H1 (cell line): Measurements from ENCODE around the gene ARHGAP6. TPM values are rescaled to one million over a fixed set of nuclear protein-coding genes. Genes with fewer than 3 reads are reported as not detected.

Experiments
- CTCF ChIA-PET: fragments of 300-600 bp; sonication (Branson Sonifier 250); formaldehyde crosslinking; loops from one replicate; lab custom pipeline; 2021; ENCODE audit not compliant: partially characterized antibody; lab: Charles Lee
- POLR2A ChIA-PET: fragments of 300-600 bp; sonication (Branson Sonifier 250); formaldehyde crosslinking; loops from one replicate; lab custom pipeline; 2021; ENCODE audit warnings: inconsistent platforms; ENCODE audit not compliant: partially characterized antibody; lab: Charles Lee
- DNase-seq, 2 experiments: peaks; one replicate each; pipeline versions ENCODE4 v3.0.0 to v3.0.0-alpha.2; 2010 to 2022; ENCODE audit warnings: low spot score in 2 of 2, low read depth in 1 of 2, mixed read lengths in 1 of 2
- FAIRE-seq: peaks from 2 replicates; lab custom pipeline; 2011; peaks lifted over from hg19 to GRCh38; lab: Jason Lieb, UNC
- H2AFZ ChIP-seq: 2 replicates; pipeline ENCODE4 v1.8.1; 2012; ENCODE audit warnings: low read length, inconsistent platforms
- H2AK5ac ChIP-seq: 2 replicates; pipeline ENCODE4 v1.6.1; 2013; ENCODE audit warnings: low read depth, low read length
- H2BK120ac ChIP-seq: replicated peaks from 2 replicates; pipeline ENCODE3; 2013; ENCODE audit warnings: low read depth, low read length, inconsistent platforms
- H2BK12ac ChIP-seq: 2 replicates; pipeline ENCODE4 v1.6.1; 2013; ENCODE audit warnings: low read depth, low read length
- H2BK15ac ChIP-seq: 2 replicates; pipeline ENCODE4 v1.6.1; 2013; ENCODE audit warnings: low read length
- H2BK20ac ChIP-seq: 2 replicates; pipeline ENCODE4 v1.6.1; 2013; ENCODE audit warnings: low read length
- H2BK5ac ChIP-seq: 2 replicates; pipeline ENCODE4 v1.6.1; 2013; ENCODE audit warnings: low read depth, low read length
- H3K14ac ChIP-seq: 2 replicates; pipeline ENCODE4 v1.6.1; 2013; ENCODE audit warnings: inconsistent platforms; ENCODE audit not compliant: insufficient read length
- H3K18ac ChIP-seq: 2 replicates; pipeline ENCODE4 v1.6.1; 2013; ENCODE audit warnings: low read length; ENCODE audit errors: extremely low read depth
- H3K23ac ChIP-seq: 2 replicates; pipeline ENCODE4 v1.6.1; 2013; ENCODE audit warnings: inconsistent platforms; ENCODE audit not compliant: insufficient read length
- H3K23me2 ChIP-seq: 2 replicates; pipeline ENCODE4 v1.6.1; 2013; ENCODE audit warnings: low read depth, low read length
- H3K27ac ChIP-seq: 2 replicates; pipeline ENCODE4 v1.6.1; 2011; ENCODE audit warnings: low read depth, low read length, inconsistent platforms
- H3K27me3 ChIP-seq, 4 experiments: replicated peaks in 1 of 4; 1 replicate in 1 of 4; 2 replicates in 3 of 4; pipeline versions ENCODE4 v1.6.1 to v1.8.1; 2011 to 2013; ENCODE audit warnings: low read length in 3 of 4, mild to moderate bottlenecking in 3 of 4, inconsistent platforms in 2 of 4, mixed read lengths in 2 of 4, moderate library complexity in 1 of 4; ENCODE audit not compliant: control insufficient read depth in 3 of 4, insufficient read depth in 3 of 4; ENCODE audit errors: extremely low read depth in 1 of 4
- H3K36me3 ChIP-seq, 4 experiments: 2 replicates each; pipeline versions ENCODE4 v1.6.1 to v1.8.1; 2011 to 2013; ENCODE audit warnings: mild to moderate bottlenecking in 4 of 4, low read length in 3 of 4, moderate library complexity in 2 of 4, control low read depth in 1 of 4, inconsistent platforms in 1 of 4; ENCODE audit not compliant: insufficient read depth in 4 of 4, control insufficient read depth in 2 of 4
- H3K4ac ChIP-seq: replicated peaks from 2 replicates; pipeline ENCODE3; 2013; ENCODE audit warnings: low read length, low read depth, mixed read lengths, inconsistent platforms; ENCODE audit not compliant: insufficient read length
- H3K4me1 ChIP-seq, 4 experiments: replicated peaks in 1 of 4; 1 replicate in 1 of 4; 2 replicates in 3 of 4; pipeline versions ENCODE4 v1.6.1 to v1.8.1; 2011 to 2013; ENCODE audit warnings: low read length in 3 of 4, inconsistent platforms in 2 of 4, mixed read lengths in 1 of 4; ENCODE audit not compliant: insufficient read depth in 4 of 4, control insufficient read depth in 3 of 4
- H3K4me2 ChIP-seq, 2 experiments: 2 replicates each; pipeline versions ENCODE4 v1.6.1 to v1.8.1; 2011 to 2013; ENCODE audit warnings: low read depth in 2 of 2, low read length in 2 of 2, control low read depth in 1 of 2, inconsistent platforms in 1 of 2, mild to moderate bottlenecking in 1 of 2; ENCODE audit not compliant: insufficient read depth in 1 of 2
- H3K4me3 ChIP-seq, 4 experiments: fragments of 200-600, 300-600 bp in 1 of 4; sonication (generic), shearing (Covaris generic), sonication (Bioruptor Twin) in 1 of 4; 2 replicates each; pipeline versions ENCODE4 v1.5.1 to v1.8.1; 2011 to 2016; ENCODE audit warnings: low read length in 4 of 4, low read depth in 3 of 4, control low read depth in 2 of 4, inconsistent platforms in 2 of 4, mild to moderate bottlenecking in 2 of 4, mixed read lengths in 1 of 4, moderate library complexity in 1 of 4; ENCODE audit not compliant: insufficient read depth in 2 of 4; ENCODE audit errors: extremely low read depth in 1 of 4
- H3K56ac ChIP-seq: replicated peaks from 2 replicates; pipeline ENCODE3; 2013; ENCODE audit warnings: low read depth, mild to moderate bottlenecking, mixed read lengths, low read length, inconsistent platforms; ENCODE audit not compliant: insufficient read length
- H3K79me1 ChIP-seq: 2 replicates; pipeline ENCODE4 v1.6.1; 2013; ENCODE audit warnings: low read depth, low read length, control low read depth
- H3K79me2 ChIP-seq, 2 experiments: 2 replicates each; pipeline versions ENCODE4 v1.6.1 to v1.8.1; 2012 to 2013; ENCODE audit warnings: low read length in 2 of 2, mild to moderate bottlenecking in 2 of 2, inconsistent platforms in 1 of 2; ENCODE audit not compliant: insufficient read depth in 2 of 2, control insufficient read depth in 1 of 2
- H3K9ac ChIP-seq, 4 experiments: replicated peaks in 1 of 4; 1 replicate in 1 of 4; 2 replicates in 3 of 4; pipeline versions ENCODE4 v1.6.1 to v1.8.1; 2011 to 2013; ENCODE audit warnings: low read depth in 3 of 4, low read length in 3 of 4, control low read depth in 2 of 4, mild to moderate bottlenecking in 2 of 4, moderate library complexity in 2 of 4, inconsistent platforms in 1 of 4; ENCODE audit errors: extremely low read depth in 1 of 4
- H3K9me3 ChIP-seq, 2 experiments: 2 replicates each; pipeline versions ENCODE4 v1.6.1 to v1.8.1; 2012 to 2013; ENCODE audit warnings: mild to moderate bottlenecking in 2 of 2, moderate library complexity in 2 of 2, control low read depth in 1 of 2, inconsistent platforms in 1 of 2, low read depth in 1 of 2, low read length in 1 of 2, mixed read lengths in 1 of 2; ENCODE audit not compliant: insufficient read depth in 2 of 2
- H4K20me1 ChIP-seq, 2 experiments: replicated peaks in 1 of 2; 2 replicates each; pipeline versions ENCODE3 to v1.8.1; 2011 to 2013; ENCODE audit warnings: inconsistent platforms in 2 of 2, low read length in 2 of 2, mild to moderate bottlenecking in 1 of 2; ENCODE audit not compliant: insufficient read depth in 2 of 2, control insufficient read depth in 1 of 2
- H4K5ac ChIP-seq: 2 replicates; pipeline ENCODE4 v1.6.1; 2013; ENCODE audit warnings: low read length, low read depth, mixed read lengths, inconsistent platforms; ENCODE audit not compliant: insufficient read length
- H4K8ac ChIP-seq: 2 replicates; pipeline ENCODE4 v1.8.0; 2013; ENCODE audit warnings: mild to moderate bottlenecking, moderate library complexity, low read length, inconsistent platforms; ENCODE audit not compliant: insufficient read depth; ENCODE audit errors: extremely low read depth
- H4K91ac ChIP-seq: replicated peaks from 2 replicates; pipeline ENCODE3; 2013; ENCODE audit warnings: low read length, mixed read lengths, inconsistent platforms; ENCODE audit not compliant: insufficient read length
- ASH2L ChIP-seq: fragments of 200-600, 300-600 bp; sonication (generic); IDR thresholded peaks from one replicate; pipeline ENCODE4 v1.7.1; 2017; ENCODE audit warnings: low read length
- CEBPB ChIP-seq: IDR thresholded peaks from 2 replicates; pipeline ENCODE4 v1.6.1; 2012; ENCODE audit warnings: low read depth, low read length
- EGR1 ChIP-seq: IDR thresholded peaks from 2 replicates; pipeline ENCODE4 v1.6.1; 2011; ENCODE audit warnings: low read depth, low read length, borderline replicate concordance
- EP300 ChIP-seq, 2 experiments: IDR thresholded peaks; 1 replicate in 1 of 2; 2 replicates in 1 of 2; pipeline ENCODE4 v1.6.1; 2011 to 2012; ENCODE audit warnings: low read depth in 2 of 2, low read length in 2 of 2, mild to moderate bottlenecking in 2 of 2, borderline replicate concordance in 1 of 2, inconsistent platforms in 1 of 2, moderate library complexity in 1 of 2
- GABPA ChIP-seq: IDR thresholded peaks from 2 replicates; pipeline ENCODE4 v1.6.1; 2011; ENCODE audit warnings: mild to moderate bottlenecking, low read length, moderate library complexity, borderline replicate concordance; ENCODE audit not compliant: insufficient read depth
- HDAC6 ChIP-seq: IDR thresholded peaks from one replicate; pipeline ENCODE4 v1.7.1; 2012; ENCODE audit warnings: low read depth, mild to moderate bottlenecking, inconsistent platforms, low read length, moderate library complexity
- KDM1A ChIP-seq: fragments of 200-600, 300-600 bp; sonication (generic); IDR thresholded peaks from 2 replicates; pipeline ENCODE4 v1.7.1; 2016; ENCODE audit warnings: mild to moderate bottlenecking, low read length, borderline replicate concordance
- YY1 ChIP-seq: IDR thresholded peaks from 2 replicates; pipeline ENCODE4 v1.6.1; 2011; ENCODE audit warnings: low read depth, mild to moderate bottlenecking, low read length
- WGBS, 2 experiments: shearing (Covaris generic) in 1 of 2; methylation state at CpG; one replicate each; pipeline versions ENCODE4 v1.1.6 to v1.1.7; 2013 to 2015; ENCODE audit warnings: low lambda C conversion rate in 2 of 2, mixed read lengths in 2 of 2, inconsistent platforms in 1 of 2, low coverage in 1 of 2, missing lambda C conversion rate in 1 of 2; ENCODE audit not compliant: insufficient replicate concordance in 2 of 2, insufficient coverage in 1 of 2, insufficient read length in 1 of 2; ENCODE audit errors: extremely low coverage in 1 of 2, missing lambda C conversion rate in 1 of 2; 5-methylcytosine and 5-hydroxymethylcytosine counted together
- polyA plus RNA-seq, 7 experiments: library from polyadenylated mRNA; depleted of rRNA in 3 of 7; stranded (reverse) in 5 of 7; unstranded in 2 of 7; fragments of >200 nt in 5 of 7; fragments of 200-250 nt in 2 of 7; gene quantifications; 1 replicate in 5 of 7; 2 replicates in 1 of 7; 4 replicates in 1 of 7; pipeline versions ENCODE4 v1.2.1 to v1.2.3, GENCODE V29; 2011 to 2013; ENCODE audit warnings: missing spikeins in 2 of 7, mixed read lengths in 2 of 7
- total RNA-seq: library from RNA; stranded (reverse); fragmentation: NEBNext Ultra II Directional; extraction: Animal tissue kit (Norgen Biotek cat#: 25700); gene quantifications from 2 replicates; pipeline ENCODE4 v1.2.1, GENCODE V29; 2021

The ARHGAP6 gene
- total and polyA plus RNA-seq, 2 of the 8 experiments (the other 6 are each of a cell fraction or from before 2014, with no cell fraction given) = 0.35 to 0.82 TPM

GRCh38 chrX:11546917-11547316 lies 118.8 kb downstream of the ARHGAP6 start:
- Histone ChIP-seq H3K4ac (no peak overlapping the region), H4K91ac (no peak overlapping the region), H3K9me3 (no peaks in the 10 kb centered on the region), H3K36me3 (no peaks in the 10 kb centered on the region), H3K4me1 (no peaks in the 10 kb centered on the region), H2BK20ac (no peak overlapping the region), H3K23ac (no peak overlapping the region), H4K8ac (no peak overlapping the region), H2BK120ac (no peak overlapping the region), H3K27ac (no peak overlapping the region), H3K79me1 (no peaks in the 10 kb centered on the region), H2BK12ac (no peak overlapping the region), H3K27me3 (no peaks in the 10 kb centered on the region), H2AK5ac (no peak overlapping the region), H3K4me2 (no peak overlapping the region)
- WGBS, 2 experiments = 83% methylated on average over 2 of the region's 2 CpGs; no CpG with 5 or more reads in 1 of the 2 experiments
- DNase-seq (no peak), FAIRE-seq (no peak)
- POLR2A ChIA-PET = no interaction called here
- TF ChIP-seq EGR1 = no peak
- TF ChIP-seq YY1 = no peak
- TF ChIP-seq KDM1A = no peak
- TF ChIP-seq CEBPB = no peak
- TF ChIP-seq EP300 (IDR thresholded peaks at IDR 0.05; ENCODE audit: borderline replicate concordance in 1 of 2, low read depth in 2 of 2, low read length in 2 of 2) = no peak
- TF ChIP-seq ASH2L = no peak
- no peak for TF ChIP-seq HDAC6
- no peak for TF ChIP-seq GABPA
- TF ChIP-seq, all 59 proteins: peak for 0
- H4K20me1 ChIP-seq = no peaks in the 10 kb centered on the region
- H3K18ac ChIP-seq = no peak overlapping the region
- H2AFZ ChIP-seq = no peak overlapping the region
- H2BK5ac ChIP-seq = no peak overlapping the region
- H3K4me3 ChIP-seq = no peak overlapping the region
- H3K23me2 ChIP-seq = no peaks in the 10 kb centered on the region
- no peak overlapping the region for H4K5ac ChIP-seq
- H2BK15ac ChIP-seq = no peak overlapping the region
- H3K9ac ChIP-seq = no peak overlapping the region
- no peak overlapping the region for H3K56ac ChIP-seq
- H3K79me2 ChIP-seq = no peaks in the 10 kb centered on the region
- CTCF ChIA-PET = interaction anchor here (1.2 kb wide), 1 partner anchor 227 kb away, joined by 3 read pairs; no protein-coding TSS in a partner anchor
- H3K14ac ChIP-seq = no peak overlapping the region
